ENCODE results near the gene EFCAB6.

Gene EFCAB6

GRCh38 chr22:43798492-43798891 lies 13.6 kb downstream of the EFCAB6 start:
- no peak for DNase-seq

GRCh38 chr22:43796567-43796966 lies 15.5 kb downstream of the EFCAB6 start:
- no peak for DNase-seq

GRCh38 chr22:43795320-43795719 lies 16.8 kb downstream of the EFCAB6 start:
- no peak for DNase-seq

GRCh38 chr22:43792905-43793304 lies 19.2 kb downstream of the EFCAB6 start:
- DNase-seq, result no peak

GRCh38 chr22:43789452-43789851 lies 22.7 kb downstream of the EFCAB6 start:
- DNase-seq, result no peak

GRCh38 chr22:43783777-43784176 lies 28.3 kb downstream of the EFCAB6 start:
- no peak for DNase-seq

GRCh38 chr22:43782448-43782847 lies 29.7 kb downstream of the EFCAB6 start:
- DNase-seq, result no peak

GRCh38 chr22:43777286-43777685 lies 34.8 kb downstream of the EFCAB6 start:
- no peak for DNase-seq

GRCh38 chr22:43776081-43776670 lies 35.9 kb downstream of the EFCAB6 start:
- DNase-seq, result no peak

- DNase-seq, result no peak
These were observed 37.7 kb downstream of the EFCAB6 start for GRCh38 chr22:43774318-43774915.

- DNase-seq, result no peak
These were observed 39.3 kb downstream of the EFCAB6 start for GRCh38 chr22:43772831-43773230.

- no peak for DNase-seq
These were observed 56.7 kb downstream of the EFCAB6 start for GRCh38 chr22:43755452-43755851.

- DNase-seq, result no peak
These were observed 57.1 kb downstream of the EFCAB6 start for GRCh38 chr22:43755011-43755410.

GRCh38 chr22:43754176-43754575 lies 57.9 kb downstream of the EFCAB6 start:
- DNase-seq, result no peak

- no peak for DNase-seq
These were observed 58.4 kb downstream of the EFCAB6 start for GRCh38 chr22:43753688-43754087.

- DNase-seq, result no peak
These were observed 61.4 kb downstream of the EFCAB6 start for GRCh38 chr22:43750751-43751150.

- DNase-seq, result no peak
These were observed 62.6 kb downstream of the EFCAB6 start for GRCh38 chr22:43749473-43749872.

GRCh38 chr22:43747877-43748276 lies 64.2 kb downstream of the EFCAB6 start:
- no peak for DNase-seq

- no peak for DNase-seq
These were observed 65.0 kb downstream of the EFCAB6 start for GRCh38 chr22:43747058-43747457.

GRCh38 chr22:43745783-43746356 lies 66.2 kb downstream of the EFCAB6 start:
- DNase-seq, result no peak

GRCh38 chr22:43745411-43745770 lies 66.7 kb downstream of the EFCAB6 start:
- no peak for DNase-seq

- DNase-seq, result no peak
These were observed 67.2 kb downstream of the EFCAB6 start for GRCh38 chr22:43744700-43745410.

- DNase-seq, result no peak
These were observed 68.0 kb downstream of the EFCAB6 start for GRCh38 chr22:43743929-43744643.

GRCh38 chr22:43743131-43743530 lies 69.0 kb downstream of the EFCAB6 start:
- no peak for DNase-seq
